Measurements from ENCODE around the gene OR2S2.

DNA sequence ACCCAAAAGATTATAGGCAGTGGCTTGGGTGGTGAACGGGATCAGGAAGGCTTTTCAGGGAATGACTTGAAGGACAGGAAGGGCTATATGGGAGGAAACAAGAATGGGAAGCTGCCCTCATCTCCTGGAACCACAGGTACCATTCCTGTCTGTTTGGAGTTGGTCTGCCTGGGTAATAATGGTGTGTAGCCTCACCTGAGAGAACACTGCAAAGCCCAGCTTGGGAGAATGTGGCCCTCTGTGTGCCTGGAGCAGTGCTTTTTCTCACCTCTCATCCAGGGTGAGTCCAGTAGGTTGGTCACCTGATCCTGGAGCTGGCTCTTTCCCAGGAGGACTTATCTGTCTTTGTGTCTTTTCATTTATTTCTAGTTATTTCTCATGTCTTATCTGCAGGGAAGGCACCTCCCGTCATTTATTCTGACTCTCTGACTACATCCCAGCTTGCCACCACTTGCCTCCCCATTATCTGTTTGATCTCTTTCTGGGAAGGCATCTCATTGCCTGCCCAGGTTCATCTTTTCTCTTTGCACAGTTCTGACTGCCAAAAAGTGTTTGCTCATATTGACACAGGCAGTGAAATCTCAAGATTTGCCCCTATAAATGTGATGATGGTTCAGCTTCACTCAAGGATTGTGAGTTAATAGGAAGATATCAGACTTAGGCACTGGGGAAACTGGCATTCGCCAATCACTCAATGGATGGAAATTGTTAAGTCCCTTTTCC lies 22.5 kb upstream of the OR2S2 start:
- TF ChIP-seq, protein P1, sequence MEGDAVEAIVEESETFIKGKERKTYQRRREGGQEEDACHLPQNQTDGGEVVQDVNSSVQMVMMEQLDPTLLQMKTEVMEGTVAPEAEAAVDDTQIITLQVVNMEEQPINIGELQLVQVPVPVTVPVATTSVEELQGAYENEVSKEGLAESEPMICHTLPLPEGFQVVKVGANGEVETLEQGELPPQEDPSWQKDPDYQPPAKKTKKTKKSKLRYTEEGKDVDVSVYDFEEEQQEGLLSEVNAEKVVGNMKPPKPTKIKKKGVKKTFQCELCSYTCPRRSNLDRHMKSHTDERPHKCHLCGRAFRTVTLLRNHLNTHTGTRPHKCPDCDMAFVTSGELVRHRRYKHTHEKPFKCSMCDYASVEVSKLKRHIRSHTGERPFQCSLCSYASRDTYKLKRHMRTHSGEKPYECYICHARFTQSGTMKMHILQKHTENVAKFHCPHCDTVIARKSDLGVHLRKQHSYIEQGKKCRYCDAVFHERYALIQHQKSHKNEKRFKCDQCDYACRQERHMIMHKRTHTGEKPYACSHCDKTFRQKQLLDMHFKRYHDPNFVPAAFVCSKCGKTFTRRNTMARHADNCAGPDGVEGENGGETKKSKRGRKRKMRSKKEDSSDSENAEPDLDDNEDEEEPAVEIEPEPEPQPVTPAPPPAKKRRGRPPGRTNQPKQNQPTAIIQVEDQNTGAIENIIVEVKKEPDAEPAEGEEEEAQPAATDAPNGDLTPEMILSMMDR (IDR thresholded peaks at IDR 0.05): no peak
- TF ChIP-seq, protein P2, sequence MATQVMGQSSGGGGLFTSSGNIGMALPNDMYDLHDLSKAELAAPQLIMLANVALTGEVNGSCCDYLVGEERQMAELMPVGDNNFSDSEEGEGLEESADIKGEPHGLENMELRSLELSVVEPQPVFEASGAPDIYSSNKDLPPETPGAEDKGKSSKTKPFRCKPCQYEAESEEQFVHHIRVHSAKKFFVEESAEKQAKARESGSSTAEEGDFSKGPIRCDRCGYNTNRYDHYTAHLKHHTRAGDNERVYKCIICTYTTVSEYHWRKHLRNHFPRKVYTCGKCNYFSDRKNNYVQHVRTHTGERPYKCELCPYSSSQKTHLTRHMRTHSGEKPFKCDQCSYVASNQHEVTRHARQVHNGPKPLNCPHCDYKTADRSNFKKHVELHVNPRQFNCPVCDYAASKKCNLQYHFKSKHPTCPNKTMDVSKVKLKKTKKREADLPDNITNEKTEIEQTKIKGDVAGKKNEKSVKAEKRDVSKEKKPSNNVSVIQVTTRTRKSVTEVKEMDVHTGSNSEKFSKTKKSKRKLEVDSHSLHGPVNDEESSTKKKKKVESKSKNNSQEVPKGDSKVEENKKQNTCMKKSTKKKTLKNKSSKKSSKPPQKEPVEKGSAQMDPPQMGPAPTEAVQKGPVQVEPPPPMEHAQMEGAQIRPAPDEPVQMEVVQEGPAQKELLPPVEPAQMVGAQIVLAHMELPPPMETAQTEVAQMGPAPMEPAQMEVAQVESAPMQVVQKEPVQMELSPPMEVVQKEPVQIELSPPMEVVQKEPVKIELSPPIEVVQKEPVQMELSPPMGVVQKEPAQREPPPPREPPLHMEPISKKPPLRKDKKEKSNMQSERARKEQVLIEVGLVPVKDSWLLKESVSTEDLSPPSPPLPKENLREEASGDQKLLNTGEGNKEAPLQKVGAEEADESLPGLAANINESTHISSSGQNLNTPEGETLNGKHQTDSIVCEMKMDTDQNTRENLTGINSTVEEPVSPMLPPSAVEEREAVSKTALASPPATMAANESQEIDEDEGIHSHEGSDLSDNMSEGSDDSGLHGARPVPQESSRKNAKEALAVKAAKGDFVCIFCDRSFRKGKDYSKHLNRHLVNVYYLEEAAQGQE (IDR thresholded peaks at IDR 0.05; ENCODE audit: insufficient read depth in 1 of 2, low read depth in 2 of 2, low read length in 1 of 2): no peak
- TF ChIP-seq POLR2AphosphoS5 (IDR thresholded peaks at IDR 0.05; ENCODE audit: low read depth, low read length): no peak
- no peak for TF ChIP-seq SIN3A (IDR thresholded peaks at IDR 0.05; ENCODE audit: borderline replicate concordance, insufficient read depth, low read depth, low read length)
